Measurements from ENCODE around the gene RDX. TPM values are rescaled to one million over a fixed set of nuclear protein-coding genes. Genes with fewer than 3 reads are reported as not detected.

The RDX gene
- total and polyA plus RNA-seq, 2 of the 4 experiments (the other 2 are of a cell fraction) = 61.1 to 72.4 TPM

DNA sequence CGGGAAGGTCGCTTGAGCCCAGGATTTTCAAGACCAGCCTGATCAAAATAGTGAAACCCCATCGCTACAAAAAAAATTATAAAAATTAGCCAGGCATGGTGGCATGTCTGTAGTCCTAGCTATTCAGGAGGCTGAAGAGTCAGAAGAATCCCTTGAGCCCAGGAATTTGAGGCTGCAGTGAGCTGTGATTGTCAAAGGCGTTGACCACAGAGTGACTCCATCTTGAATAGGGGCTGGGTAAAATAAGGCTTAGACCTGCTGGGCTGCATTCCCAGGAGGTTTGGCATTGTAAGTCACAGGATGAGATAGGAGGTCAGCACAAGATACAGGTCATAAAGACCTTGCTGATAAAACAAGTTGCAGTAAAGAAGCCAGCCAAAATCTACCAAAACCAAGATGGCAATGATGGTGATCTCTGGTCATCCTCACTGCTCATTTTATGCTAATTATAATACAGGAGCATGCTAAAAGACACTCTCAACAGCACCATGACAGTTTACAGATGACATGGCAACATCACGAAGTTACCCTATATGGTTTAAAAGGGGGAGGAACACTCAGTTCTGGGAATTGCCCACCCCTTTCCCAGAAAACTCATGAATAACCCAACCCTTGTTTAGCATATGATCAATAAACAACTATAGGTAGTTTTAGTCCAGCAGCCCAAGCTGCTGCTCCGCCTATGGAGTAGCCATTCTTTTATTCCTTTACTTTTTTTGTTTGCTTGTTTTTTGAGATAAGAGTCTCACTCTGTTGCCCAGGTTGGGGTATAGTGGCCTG is 2.8 kb upstream of the RDX start:
- Histone ChIP-seq H4K20me1 (ENCODE audit: insufficient read depth, low read length) (peaks cover 10% of the 10 kb centered on the region; the same call in 1 of the 2 replicates), H4K91ac (ENCODE audit: insufficient read depth, low read depth, low read length) (no peak overlapping the region), H2AK5ac (ENCODE audit: low read depth, low read length) (no peak overlapping the region), H3K4me2 (ENCODE audit: low read depth, low read length) (no peak overlapping the region), H2BK5ac (ENCODE audit: low read depth, low read length, poor library complexity, severe bottlenecking) (no peak overlapping the region), H3K9me3 (ENCODE audit: control insufficient read depth, insufficient read depth, low read length) (no peaks in the 10 kb centered on the region), H3K23ac (ENCODE audit: low read depth, low read length) (no peak overlapping the region), H3K9ac (ENCODE audit: low read depth, low read length) (no peak overlapping the region), H3K56ac (ENCODE audit: extremely low read depth, insufficient read depth, low read length) (no peak overlapping the region), H3K27me3 (ENCODE audit: control insufficient read depth, insufficient read depth, low read length) (peaks cover 3% of the 10 kb centered on the region; the same call in 1 of the 2 replicates), H2BK120ac (ENCODE audit: low read depth, low read length) (no peak overlapping the region), H3K9me1 (ENCODE audit: insufficient read depth, low read length) (no peaks in the 10 kb centered on the region; the same call in 1 of the 2 replicates), H3K36me3 (ENCODE audit: control insufficient read depth, insufficient read depth, low read length) (no peaks in the 10 kb centered on the region), H3K4me1 (ENCODE audit: control insufficient read depth, insufficient read depth, low read length) (peaks cover 9% of the 10 kb centered on the region), H2BK15ac (ENCODE audit: low read depth, low read length) (no peak overlapping the region), H2BK20ac (ENCODE audit: low read depth, low read length) (no peak overlapping the region), H3K27ac (ENCODE audit: insufficient read depth, low read length) (no peak overlapping the region), H2AFZ (replicated peaks; ENCODE audit: low read length, poor library complexity) (no peak overlapping the region), H2AK9ac (replicated peaks; ENCODE audit: low read depth, low read length, poor library complexity) (no peak overlapping the region), H3K18ac (ENCODE audit: low read depth, low read length) (no peak overlapping the region), H3K4ac (ENCODE audit: low read depth, low read length) (no peak overlapping the region), H4K8ac (ENCODE audit: low read depth in 2 of 2, low read length in 2 of 2) (no peak overlapping the region), H3K14ac (replicated peaks; ENCODE audit: low read depth, low read length) (no peak overlapping the region), H3K79me1 (ENCODE audit: low read depth in 1 of 2, low read length in 2 of 2) (0 out of 4 replicates have a peak, but pooled peaks cover 0 to 3% of the 10 kb centered on the region in 2 experiments), H3K4me3 (ENCODE audit: insufficient read depth, low read depth, low read length) (no peak overlapping the region), H4K5ac (ENCODE audit: low read depth, low read length) (no peak overlapping the region)
- ATAC-seq (ENCODE audit: low read depth) = no peak
- in situ Hi-C loops (cut with MboI; ENCODE audit: low sequenced_read_pairs) = no loop called here
- no CpG with 5 or more reads among the region's 6 CpGs for WGBS, 2 experiments (ENCODE audit: extremely low coverage in 2 of 2, insufficient read length in 1 of 2)
- POLR2A ChIA-PET (ENCODE audit: unreplicated experiment) = interaction anchor here (0.5 kb wide), 1 partner anchor 64 kb away, joined by 3 read pairs; no protein-coding TSS in a partner anchor
- CTCF ChIA-PET = no interaction called here
- no peak for DNase-seq
- dilution Hi-C loops (cut with HindIII; ENCODE audit: low sequenced_read_pairs, unreplicated experiment) = no loop called here
- no TSS peak for BruUV-seq (replicated peaks)
- no peak for TF ChIP-seq MXI1 (IDR thresholded peaks at IDR 0.05; ENCODE audit: borderline replicate concordance, low read depth, low read length)
- TF ChIP-seq RAD21 (IDR thresholded peaks at IDR 0.05; ENCODE audit: low read length) = no peak
- TF ChIP-seq SMC3 (IDR thresholded peaks at IDR 0.05; ENCODE audit: low read depth, low read length) = no peak
- TF ChIP-seq, protein P1, sequence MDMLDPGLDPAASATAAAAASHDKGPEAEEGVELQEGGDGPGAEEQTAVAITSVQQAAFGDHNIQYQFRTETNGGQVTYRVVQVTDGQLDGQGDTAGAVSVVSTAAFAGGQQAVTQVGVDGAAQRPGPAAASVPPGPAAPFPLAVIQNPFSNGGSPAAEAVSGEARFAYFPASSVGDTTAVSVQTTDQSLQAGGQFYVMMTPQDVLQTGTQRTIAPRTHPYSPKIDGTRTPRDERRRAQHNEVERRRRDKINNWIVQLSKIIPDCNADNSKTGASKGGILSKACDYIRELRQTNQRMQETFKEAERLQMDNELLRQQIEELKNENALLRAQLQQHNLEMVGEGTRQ (IDR thresholded peaks at IDR 0.05; ENCODE audit: low read depth, low read length) = no peak
- TF ChIP-seq CEBPB (IDR thresholded peaks at IDR 0.05; ENCODE audit: low read depth, low read length) = no peak
- no peak for TF ChIP-seq RFX5 (IDR thresholded peaks at IDR 0.05; ENCODE audit: low read depth, low read length)
- TF ChIP-seq, protein P2, sequence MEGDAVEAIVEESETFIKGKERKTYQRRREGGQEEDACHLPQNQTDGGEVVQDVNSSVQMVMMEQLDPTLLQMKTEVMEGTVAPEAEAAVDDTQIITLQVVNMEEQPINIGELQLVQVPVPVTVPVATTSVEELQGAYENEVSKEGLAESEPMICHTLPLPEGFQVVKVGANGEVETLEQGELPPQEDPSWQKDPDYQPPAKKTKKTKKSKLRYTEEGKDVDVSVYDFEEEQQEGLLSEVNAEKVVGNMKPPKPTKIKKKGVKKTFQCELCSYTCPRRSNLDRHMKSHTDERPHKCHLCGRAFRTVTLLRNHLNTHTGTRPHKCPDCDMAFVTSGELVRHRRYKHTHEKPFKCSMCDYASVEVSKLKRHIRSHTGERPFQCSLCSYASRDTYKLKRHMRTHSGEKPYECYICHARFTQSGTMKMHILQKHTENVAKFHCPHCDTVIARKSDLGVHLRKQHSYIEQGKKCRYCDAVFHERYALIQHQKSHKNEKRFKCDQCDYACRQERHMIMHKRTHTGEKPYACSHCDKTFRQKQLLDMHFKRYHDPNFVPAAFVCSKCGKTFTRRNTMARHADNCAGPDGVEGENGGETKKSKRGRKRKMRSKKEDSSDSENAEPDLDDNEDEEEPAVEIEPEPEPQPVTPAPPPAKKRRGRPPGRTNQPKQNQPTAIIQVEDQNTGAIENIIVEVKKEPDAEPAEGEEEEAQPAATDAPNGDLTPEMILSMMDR (conservative IDR thresholded peaks at IDR 0.05; ENCODE audit: low read depth, low read length) = no peak
- no peak for TF ChIP-seq CHD1 (IDR thresholded peaks at IDR 0.05; ENCODE audit: low read depth, low read length)
- TF ChIP-seq NFE2L2 (IDR thresholded peaks at IDR 0.05; ENCODE audit: low read depth, low read length) = no peak
- TF ChIP-seq BHLHE40 (IDR thresholded peaks at IDR 0.05; ENCODE audit: low read depth, low read length) = no peak
- TF ChIP-seq MAZ (IDR thresholded peaks at IDR 0.05; ENCODE audit: borderline replicate concordance, low read depth, low read length) = no peak
- no peak for TF ChIP-seq RCOR1 (IDR thresholded peaks at IDR 0.05; ENCODE audit: insufficient replicate concordance, low read length)
- no peak for TF ChIP-seq MAFK (IDR thresholded peaks at IDR 0.05; ENCODE audit: low read depth, low read length)
- intact Hi-C loops (cut with micrococcal nuclease) = loop anchor here (5.0 kb wide), 1 partner anchor 68 kb away; no protein-coding TSS in a partner anchor
